PC-9 (cell line): ENCODE measurements around the gene SMAD1.

Experiments
- EZH2 ChIP-seq: fragments of 200-600 bp; sonication (generic); IDR thresholded peaks from 2 replicates; pipeline ENCODE4 v1.8.0; 2017; ENCODE audit warnings: antibody characterized with exemption, low read depth
- TF ChIP-seq, protein P1 (sequence below): fragments of 200-600 bp; sonication (generic); conservative IDR thresholded peaks from 2 replicates; pipeline ENCODE4 v1.6.1; 2017; ENCODE audit warnings: mixed run types, antibody characterized with exemption, mild to moderate bottlenecking, moderate library complexity

DNA sequence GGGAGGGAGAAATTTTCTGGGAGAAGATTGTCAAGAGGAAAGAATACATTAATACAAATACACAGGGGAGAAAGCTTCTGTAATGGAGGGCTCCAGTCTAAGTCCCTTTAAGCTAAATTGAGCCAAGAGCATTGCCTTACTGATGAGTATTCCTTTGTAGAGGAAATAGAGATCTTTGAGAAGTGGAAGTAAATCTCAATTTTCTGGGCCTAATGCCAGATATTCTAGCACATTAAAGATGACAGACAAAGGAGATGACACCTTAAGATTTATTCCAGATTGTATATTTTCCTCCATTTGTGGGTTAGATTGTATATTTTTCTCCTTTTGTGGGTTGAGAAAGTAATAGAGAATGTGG is 28.5 kb upstream of the SMAD1 start:
- TF ChIP-seq, protein P1, sequence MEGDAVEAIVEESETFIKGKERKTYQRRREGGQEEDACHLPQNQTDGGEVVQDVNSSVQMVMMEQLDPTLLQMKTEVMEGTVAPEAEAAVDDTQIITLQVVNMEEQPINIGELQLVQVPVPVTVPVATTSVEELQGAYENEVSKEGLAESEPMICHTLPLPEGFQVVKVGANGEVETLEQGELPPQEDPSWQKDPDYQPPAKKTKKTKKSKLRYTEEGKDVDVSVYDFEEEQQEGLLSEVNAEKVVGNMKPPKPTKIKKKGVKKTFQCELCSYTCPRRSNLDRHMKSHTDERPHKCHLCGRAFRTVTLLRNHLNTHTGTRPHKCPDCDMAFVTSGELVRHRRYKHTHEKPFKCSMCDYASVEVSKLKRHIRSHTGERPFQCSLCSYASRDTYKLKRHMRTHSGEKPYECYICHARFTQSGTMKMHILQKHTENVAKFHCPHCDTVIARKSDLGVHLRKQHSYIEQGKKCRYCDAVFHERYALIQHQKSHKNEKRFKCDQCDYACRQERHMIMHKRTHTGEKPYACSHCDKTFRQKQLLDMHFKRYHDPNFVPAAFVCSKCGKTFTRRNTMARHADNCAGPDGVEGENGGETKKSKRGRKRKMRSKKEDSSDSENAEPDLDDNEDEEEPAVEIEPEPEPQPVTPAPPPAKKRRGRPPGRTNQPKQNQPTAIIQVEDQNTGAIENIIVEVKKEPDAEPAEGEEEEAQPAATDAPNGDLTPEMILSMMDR = no peak
- TF ChIP-seq EZH2 = no peak
